Spinal cord (tissue), 4 donors: ENCODE data around the gene CD86. TPM values are rescaled to one million over a fixed set of nuclear protein-coding genes. Genes with fewer than 3 reads are reported as not detected.

Experiments
- polyA plus RNA-seq, 2 donors: library from polyadenylated mRNA; unstranded; fragments of 120-200 nt; gene quantifications; one replicate each; pipeline ENCODE4 v1.2.1, GENCODE V29; 2013; ENCODE audit not compliant: insufficient read length in 2 of 2
- small RNA-seq: library from RNA; depleted of rRNA; stranded (forward); fragments of <200 nt; gene quantifications from one replicate; pipeline ENCODE3, GENCODE V24; 2014; ENCODE audit warnings: low replicate concordance
- total RNA-seq, 2 donors: library from RNA; depleted of rRNA in 1 of 2; stranded (reverse); fragments of 120-200 nt in 1 of 2; fragments of >200 nt in 1 of 2; gene quantifications; one replicate each; pipeline versions ENCODE4 v1.2.3 to v1.2.4, GENCODE V29; 2013 to 2014

The CD86 gene
- total and polyA plus RNA-seq, 4 donors = 3.2 to 10.9 (median 3.7) TPM

Small RNA genes within 50 kb of the gene (small RNA-seq; reads per million reads assigned to genes)
- not detected for gene RF00019

Other genes with a start within 250 kb of the CD86 start
- 10 to 100 TPM; 23.4 to 25.0 TPM for gene IQCB1, start 220.3 kb upstream of the CD86 start, total RNA-seq
- gene IQCB1, start 220.3 kb upstream of the CD86 start, polyA plus RNA-seq = 10 to 100 TPM; 20.6 to 21.2 TPM
- 10 to 100 TPM in 1 of 2 donors, 1 to 10 TPM in 1; 5.7 to 18.5 TPM for gene EAF2, start 220.2 kb upstream of the CD86 start, total RNA-seq
- 1 to 10 TPM; 5.2 to 7.8 TPM for gene EAF2, start 220.2 kb upstream of the CD86 start, polyA plus RNA-seq
- gene SLC15A2, start 161.0 kb upstream of the CD86 start, total RNA-seq = 10 to 100 TPM; 24.2 to 42.3 TPM
- 10 to 100 TPM; 55.9 to 95.5 TPM for gene SLC15A2, start 161.0 kb upstream of the CD86 start, polyA plus RNA-seq
- gene ILDR1, start 33.1 kb upstream of the CD86 start, total RNA-seq = under 1 TPM in 1 of 2 donors, not detected in 1; 0.11 TPM
- gene ILDR1, start 33.1 kb upstream of the CD86 start, polyA plus RNA-seq = under 1 TPM in 1 of 2 donors, not detected in 1; 0.15 TPM
- gene CASR, start 128.3 kb downstream of the CD86 start, total RNA-seq = under 1 TPM; 0.11 to 0.89 TPM
- gene CASR, start 128.3 kb downstream of the CD86 start, polyA plus RNA-seq = 1 to 10 TPM; 1.3 to 1.4 TPM